H1 (cell line): Measurements from ENCODE around the gene MAPK13. TPM values are rescaled to one million over a fixed set of nuclear protein-coding genes. Genes with fewer than 3 reads are reported as not detected.

ENCODE experiments used
- CTCF ChIA-PET: fragments of 300-600 bp; sonication (Branson Sonifier 250); formaldehyde crosslinking; loops from one replicate; lab custom pipeline; 2021; ENCODE audit not compliant: partially characterized antibody; lab: Charles Lee
- POLR2A ChIA-PET: fragments of 300-600 bp; sonication (Branson Sonifier 250); formaldehyde crosslinking; loops from one replicate; lab custom pipeline; 2021; ENCODE audit warnings: inconsistent platforms; ENCODE audit not compliant: partially characterized antibody; lab: Charles Lee
- DNase-seq, 2 experiments: peaks; one replicate each; pipeline versions ENCODE4 v3.0.0 to v3.0.0-alpha.2; 2010 to 2022; ENCODE audit warnings: low spot score in 2 of 2, low read depth in 1 of 2, mixed read lengths in 1 of 2
- FAIRE-seq: peaks from 2 replicates; lab custom pipeline; 2011; peaks lifted over from hg19 to GRCh38; lab: Jason Lieb, UNC
- H2AFZ ChIP-seq: 2 replicates; pipeline ENCODE4 v1.8.1; 2012; ENCODE audit warnings: low read length, inconsistent platforms
- H2AK5ac ChIP-seq: 2 replicates; pipeline ENCODE4 v1.6.1; 2013; ENCODE audit warnings: low read depth, low read length
- H2BK120ac ChIP-seq: replicated peaks from 2 replicates; pipeline ENCODE3; 2013; ENCODE audit warnings: low read depth, low read length, inconsistent platforms
- H2BK12ac ChIP-seq: 2 replicates; pipeline ENCODE4 v1.6.1; 2013; ENCODE audit warnings: low read depth, low read length
- H2BK15ac ChIP-seq: 2 replicates; pipeline ENCODE4 v1.6.1; 2013; ENCODE audit warnings: low read length
- H2BK20ac ChIP-seq: 2 replicates; pipeline ENCODE4 v1.6.1; 2013; ENCODE audit warnings: low read length
- H2BK5ac ChIP-seq: 2 replicates; pipeline ENCODE4 v1.6.1; 2013; ENCODE audit warnings: low read depth, low read length
- H3K14ac ChIP-seq: 2 replicates; pipeline ENCODE4 v1.6.1; 2013; ENCODE audit warnings: inconsistent platforms; ENCODE audit not compliant: insufficient read length
- H3K18ac ChIP-seq: 2 replicates; pipeline ENCODE4 v1.6.1; 2013; ENCODE audit warnings: low read length; ENCODE audit errors: extremely low read depth
- H3K23ac ChIP-seq: 2 replicates; pipeline ENCODE4 v1.6.1; 2013; ENCODE audit warnings: inconsistent platforms; ENCODE audit not compliant: insufficient read length
- H3K23me2 ChIP-seq: 2 replicates; pipeline ENCODE4 v1.6.1; 2013; ENCODE audit warnings: low read depth, low read length
- H3K27ac ChIP-seq: 2 replicates; pipeline ENCODE4 v1.6.1; 2011; ENCODE audit warnings: low read depth, low read length, inconsistent platforms
- H3K27me3 ChIP-seq, 4 experiments: replicated peaks in 1 of 4; 1 replicate in 1 of 4; 2 replicates in 3 of 4; pipeline versions ENCODE4 v1.6.1 to v1.8.1; 2011 to 2013; ENCODE audit warnings: low read length in 3 of 4, mild to moderate bottlenecking in 3 of 4, inconsistent platforms in 2 of 4, mixed read lengths in 2 of 4, moderate library complexity in 1 of 4; ENCODE audit not compliant: control insufficient read depth in 3 of 4, insufficient read depth in 3 of 4; ENCODE audit errors: extremely low read depth in 1 of 4
- H3K36me3 ChIP-seq, 4 experiments: 2 replicates each; pipeline versions ENCODE4 v1.6.1 to v1.8.1; 2011 to 2013; ENCODE audit warnings: mild to moderate bottlenecking in 4 of 4, low read length in 3 of 4, moderate library complexity in 2 of 4, control low read depth in 1 of 4, inconsistent platforms in 1 of 4; ENCODE audit not compliant: insufficient read depth in 4 of 4, control insufficient read depth in 2 of 4
- H3K4ac ChIP-seq: replicated peaks from 2 replicates; pipeline ENCODE3; 2013; ENCODE audit warnings: low read length, low read depth, mixed read lengths, inconsistent platforms; ENCODE audit not compliant: insufficient read length
- H3K4me1 ChIP-seq, 4 experiments: replicated peaks in 1 of 4; 1 replicate in 1 of 4; 2 replicates in 3 of 4; pipeline versions ENCODE4 v1.6.1 to v1.8.1; 2011 to 2013; ENCODE audit warnings: low read length in 3 of 4, inconsistent platforms in 2 of 4, mixed read lengths in 1 of 4; ENCODE audit not compliant: insufficient read depth in 4 of 4, control insufficient read depth in 3 of 4
- H3K4me2 ChIP-seq, 2 experiments: 2 replicates each; pipeline versions ENCODE4 v1.6.1 to v1.8.1; 2011 to 2013; ENCODE audit warnings: low read depth in 2 of 2, low read length in 2 of 2, control low read depth in 1 of 2, inconsistent platforms in 1 of 2, mild to moderate bottlenecking in 1 of 2; ENCODE audit not compliant: insufficient read depth in 1 of 2
- H3K4me3 ChIP-seq, 4 experiments: fragments of 200-600, 300-600 bp in 1 of 4; sonication (generic), shearing (Covaris generic), sonication (Bioruptor Twin) in 1 of 4; 2 replicates each; pipeline versions ENCODE4 v1.5.1 to v1.8.1; 2011 to 2016; ENCODE audit warnings: low read length in 4 of 4, low read depth in 3 of 4, control low read depth in 2 of 4, inconsistent platforms in 2 of 4, mild to moderate bottlenecking in 2 of 4, mixed read lengths in 1 of 4, moderate library complexity in 1 of 4; ENCODE audit not compliant: insufficient read depth in 2 of 4; ENCODE audit errors: extremely low read depth in 1 of 4
- H3K56ac ChIP-seq: replicated peaks from 2 replicates; pipeline ENCODE3; 2013; ENCODE audit warnings: low read depth, mild to moderate bottlenecking, mixed read lengths, low read length, inconsistent platforms; ENCODE audit not compliant: insufficient read length
- H3K79me1 ChIP-seq: 2 replicates; pipeline ENCODE4 v1.6.1; 2013; ENCODE audit warnings: low read depth, low read length, control low read depth
- H3K79me2 ChIP-seq, 2 experiments: 2 replicates each; pipeline versions ENCODE4 v1.6.1 to v1.8.1; 2012 to 2013; ENCODE audit warnings: low read length in 2 of 2, mild to moderate bottlenecking in 2 of 2, inconsistent platforms in 1 of 2; ENCODE audit not compliant: insufficient read depth in 2 of 2, control insufficient read depth in 1 of 2
- H3K9ac ChIP-seq, 4 experiments: replicated peaks in 1 of 4; 1 replicate in 1 of 4; 2 replicates in 3 of 4; pipeline versions ENCODE4 v1.6.1 to v1.8.1; 2011 to 2013; ENCODE audit warnings: low read depth in 3 of 4, low read length in 3 of 4, control low read depth in 2 of 4, mild to moderate bottlenecking in 2 of 4, moderate library complexity in 2 of 4, inconsistent platforms in 1 of 4; ENCODE audit errors: extremely low read depth in 1 of 4
- H3K9me3 ChIP-seq, 2 experiments: 2 replicates each; pipeline versions ENCODE4 v1.6.1 to v1.8.1; 2012 to 2013; ENCODE audit warnings: mild to moderate bottlenecking in 2 of 2, moderate library complexity in 2 of 2, control low read depth in 1 of 2, inconsistent platforms in 1 of 2, low read depth in 1 of 2, low read length in 1 of 2, mixed read lengths in 1 of 2; ENCODE audit not compliant: insufficient read depth in 2 of 2
- H4K20me1 ChIP-seq, 2 experiments: replicated peaks in 1 of 2; 2 replicates each; pipeline versions ENCODE3 to v1.8.1; 2011 to 2013; ENCODE audit warnings: inconsistent platforms in 2 of 2, low read length in 2 of 2, mild to moderate bottlenecking in 1 of 2; ENCODE audit not compliant: insufficient read depth in 2 of 2, control insufficient read depth in 1 of 2
- H4K5ac ChIP-seq: 2 replicates; pipeline ENCODE4 v1.6.1; 2013; ENCODE audit warnings: low read length, low read depth, mixed read lengths, inconsistent platforms; ENCODE audit not compliant: insufficient read length
- H4K8ac ChIP-seq: 2 replicates; pipeline ENCODE4 v1.8.0; 2013; ENCODE audit warnings: mild to moderate bottlenecking, moderate library complexity, low read length, inconsistent platforms; ENCODE audit not compliant: insufficient read depth; ENCODE audit errors: extremely low read depth
- H4K91ac ChIP-seq: replicated peaks from 2 replicates; pipeline ENCODE3; 2013; ENCODE audit warnings: low read length, mixed read lengths, inconsistent platforms; ENCODE audit not compliant: insufficient read length
- ATF3 ChIP-seq: IDR thresholded peaks from 2 replicates; pipeline ENCODE4 v1.6.1; 2011; ENCODE audit warnings: low read depth, mild to moderate bottlenecking, low read length; ENCODE audit not compliant: insufficient read depth
- BACH1 ChIP-seq: IDR thresholded peaks from 2 replicates; pipeline ENCODE4 v1.6.1; 2012; ENCODE audit warnings: low read length, improper control_type of control experiment
- CBX5 ChIP-seq: fragments of 300-800, 300-1000 bp; sonication (generic); IDR thresholded peaks from 2 replicates; pipeline ENCODE4 v1.7.1; 2016; ENCODE audit warnings: antibody characterized with exemption, low read length, low read depth
- CTBP2 ChIP-seq: IDR thresholded peaks from 2 replicates; pipeline ENCODE4 v1.7.0; 2011; ENCODE audit warnings: borderline replicate concordance, mild to moderate bottlenecking, moderate library complexity, mixed read lengths, low read length; ENCODE audit not compliant: insufficient read depth, insufficient read length
- E2F6 ChIP-seq: IDR thresholded peaks from 2 replicates; pipeline ENCODE4 v1.6.1; 2012; ENCODE audit warnings: inconsistent platforms
- KDM4A ChIP-seq: IDR thresholded peaks from one replicate; pipeline ENCODE4 v1.7.1; 2012; ENCODE audit warnings: low read depth, mild to moderate bottlenecking, moderate library complexity, low read length, inconsistent platforms; ENCODE audit not compliant: severe bottlenecking
- MAFK ChIP-seq: IDR thresholded peaks from 2 replicates; pipeline ENCODE4 v1.6.1; 2012; ENCODE audit warnings: low read depth, mild to moderate bottlenecking, improper control_type of control experiment, low read length
- MAX ChIP-seq: IDR thresholded peaks from 2 replicates; pipeline ENCODE4 v1.6.1; 2012; ENCODE audit warnings: inconsistent platforms
- SRF ChIP-seq: IDR thresholded peaks from 2 replicates; pipeline ENCODE4 v1.6.1; 2011; ENCODE audit warnings: mild to moderate bottlenecking, low read depth, low read length, moderate library complexity
- WGBS, 2 experiments: shearing (Covaris generic) in 1 of 2; methylation state at CpG; one replicate each; pipeline versions ENCODE4 v1.1.6 to v1.1.7; 2013 to 2015; ENCODE audit warnings: low lambda C conversion rate in 2 of 2, mixed read lengths in 2 of 2, inconsistent platforms in 1 of 2, low coverage in 1 of 2, missing lambda C conversion rate in 1 of 2; ENCODE audit not compliant: insufficient replicate concordance in 2 of 2, insufficient coverage in 1 of 2, insufficient read length in 1 of 2; ENCODE audit errors: extremely low coverage in 1 of 2, missing lambda C conversion rate in 1 of 2; 5-methylcytosine and 5-hydroxymethylcytosine counted together
- polyA plus RNA-seq, 7 experiments: library from polyadenylated mRNA; depleted of rRNA in 3 of 7; stranded (reverse) in 5 of 7; unstranded in 2 of 7; fragments of >200 nt in 5 of 7; fragments of 200-250 nt in 2 of 7; gene quantifications; 1 replicate in 5 of 7; 2 replicates in 1 of 7; 4 replicates in 1 of 7; pipeline versions ENCODE4 v1.2.1 to v1.2.3, GENCODE V29; 2011 to 2013; ENCODE audit warnings: missing spikeins in 2 of 7, mixed read lengths in 2 of 7
- total RNA-seq: library from RNA; stranded (reverse); fragmentation: NEBNext Ultra II Directional; extraction: Animal tissue kit (Norgen Biotek cat#: 25700); gene quantifications from 2 replicates; pipeline ENCODE4 v1.2.1, GENCODE V29; 2021

The MAPK13 gene
- total and polyA plus RNA-seq, 2 of the 8 experiments (the other 6 are each of a cell fraction or from before 2014, with no cell fraction given), result 10.1 to 14.1 TPM

DNA sequence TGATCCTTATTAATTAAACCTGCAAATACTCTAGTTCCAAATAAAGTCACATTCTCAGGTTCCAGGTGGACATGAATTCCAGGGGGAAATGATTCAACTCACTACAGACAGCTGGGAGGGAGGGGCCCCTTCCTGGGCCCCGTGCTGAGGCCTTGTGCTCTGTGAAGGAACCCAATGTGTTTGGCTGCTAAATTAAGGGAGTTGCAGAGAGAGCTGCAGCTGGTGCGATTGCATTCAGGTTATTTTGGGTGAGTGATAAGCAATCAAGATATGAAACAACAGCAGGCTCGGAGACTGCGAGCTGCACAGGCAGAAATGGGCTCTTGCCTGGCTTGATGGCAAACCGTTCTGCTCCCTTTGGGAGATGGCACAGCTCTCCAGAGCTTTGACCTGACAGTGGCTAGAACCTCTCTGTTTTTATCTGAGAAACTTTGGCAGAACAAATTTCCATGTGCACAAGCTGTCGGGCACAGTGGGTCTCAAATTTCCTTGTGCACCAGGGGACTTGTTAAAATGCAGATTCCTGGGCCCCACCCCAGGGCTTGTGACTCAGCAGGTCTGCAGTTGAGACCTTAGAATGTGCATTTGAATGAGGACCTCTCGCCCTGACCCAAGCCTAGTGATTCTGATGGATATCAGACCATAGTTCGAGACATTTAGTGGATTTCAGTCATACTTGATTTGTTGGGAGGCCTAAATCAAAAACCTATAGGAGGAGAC is 9.8 kb downstream of the MAPK13 start:
- CTCF ChIA-PET, result interaction anchor here (0.6 to 3.1 kb wide), 27 partner anchors 10 to 243 kb away, joined by 3 to 20 read pairs (median 6); partner anchors contain the start of genes BRPF3, MAPK13 and MAPK14
- Histone ChIP-seq H3K14ac (no peak overlapping the region), H4K20me1 (no peaks in the 10 kb centered on the region), H3K9ac (no peak overlapping the region)
- 64% methylated on average over 8 of the region's 8 CpGs; no CpG with 5 or more reads in 1 of the 2 experiments for WGBS, 2 experiments
- TF ChIP-seq BACH1, result peak; percentile 69
- TF ChIP-seq CTBP2, result no peak
- no peak for TF ChIP-seq ATF3
- TF ChIP-seq CBX5, result no peak
- TF ChIP-seq SRF, result no peak
- TF ChIP-seq MAFK, result peak; percentile 69; the same call in 1 of the 2 replicates
- no peak for TF ChIP-seq KDM4A
- TF ChIP-seq MAX, result no peak
- no peak for TF ChIP-seq E2F6
- TF ChIP-seq, all 59 proteins: peak for 2
- FAIRE-seq (no peak), DNase-seq (no peak)
- Histone ChIP-seq H3K79me1 (no peaks in the 10 kb centered on the region), H2BK12ac (peak overlapping the region; percentile 60; the same call in 1 of the 2 replicates), H2BK120ac (no peak overlapping the region), H3K56ac (no peak overlapping the region), H4K8ac (no peak overlapping the region), H3K27me3 (no peaks in the 10 kb centered on the region), H3K4ac (no peak overlapping the region), H3K4me3 (no peak overlapping the region), H2AK5ac (no peak overlapping the region), H3K79me2 (no peaks in the 10 kb centered on the region), H3K4me1 (peaks cover 0 to 6% (median 0%) of the 10 kb centered on the region in 4 experiments; a peak in 3 of 7 replicates), H3K27ac (no peak overlapping the region), H3K18ac (peak overlapping the region; percentile 32), H2BK15ac (no peak overlapping the region), H2AFZ (no peak overlapping the region), H4K5ac (no peak overlapping the region), H3K23me2 (no peaks in the 10 kb centered on the region), H3K9me3 (0 out of 4 replicates have a peak, but pooled peaks cover 0 to 4% of the 10 kb centered on the region in 2 experiments), H4K91ac (no peak overlapping the region), H3K23ac (no peak overlapping the region), H3K36me3 (peaks cover 0 to 2% (median 0%) of the 10 kb centered on the region in 4 experiments; a peak in 1 of 8 replicates), H2BK5ac (peak overlapping the region; percentile 78; the same call in 1 of the 2 replicates), H2BK20ac (0 out of 2 replicates have a peak overlapping the region, but pooled peaks have one; percentile 18), H3K4me2 (0 out of 4 replicates have a peak overlapping the region, but pooled peaks of 1 of the 2 experiments have one; percentile 13)
- POLR2A ChIA-PET, result interaction anchor here (0.7 to 2.1 kb wide), 7 partner anchors 9 to 221 kb away, joined by 3 to 9 read pairs (median 4); no protein-coding TSS in a partner anchor
